HG02870 (cell line): ENCODE data around the gene TMSB4X.
"Not testable (repeated sequence)": the region's sequence is repeated elsewhere in the genome, so short reads cannot be mapped to it uniquely, and the experiment has no call there.

ENCODE experiments used
- ATAC-seq: cut with Tn5 transposase; IDR thresholded peaks from one replicate; pipeline ENCODE4 v1.9.1; 2021; ENCODE audit warnings: mild to moderate bottlenecking, moderate library complexity; ENCODE audit not compliant: unreplicated experiment

TMSB4X gene

GRCh38 chrX:12974796-12975669, at the start of gene TMSB4X:
Gene TMSB4X (plus strand): TSS chrX:12975110.
- ATAC-seq = peak; percentile 36

- ATAC-seq = no peak
Measured at GRCh38 chrX:12929701-12930100, 45.2 kb upstream of the TMSB4X start.

GRCh38 chrX:12930150-12930549, 44.8 kb upstream of the TMSB4X start:
- ATAC-seq = no peak

DNA sequence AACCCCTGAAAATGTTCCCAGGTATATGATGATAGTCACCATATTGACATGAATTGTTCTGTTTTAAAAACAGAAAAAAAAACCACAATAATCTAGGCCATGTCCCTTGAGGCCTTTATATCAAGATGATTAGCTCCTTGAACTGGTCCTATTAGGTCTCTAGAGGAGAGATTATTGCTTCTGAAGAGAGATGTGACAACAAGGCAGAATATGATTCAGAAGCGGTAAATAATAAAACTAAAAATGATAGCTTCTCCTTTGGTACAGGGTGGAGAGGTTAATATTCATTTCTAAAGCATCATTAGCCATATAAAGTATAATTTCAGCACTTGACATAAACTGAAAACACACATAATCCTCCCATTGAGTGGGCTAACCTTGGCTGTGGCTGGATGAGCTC, 42.7 kb upstream of the TMSB4X start:
- no peak for ATAC-seq

GRCh38 chrX:12934850-12935249, 40.1 kb upstream of the TMSB4X start:
- no peak for ATAC-seq

DNA sequence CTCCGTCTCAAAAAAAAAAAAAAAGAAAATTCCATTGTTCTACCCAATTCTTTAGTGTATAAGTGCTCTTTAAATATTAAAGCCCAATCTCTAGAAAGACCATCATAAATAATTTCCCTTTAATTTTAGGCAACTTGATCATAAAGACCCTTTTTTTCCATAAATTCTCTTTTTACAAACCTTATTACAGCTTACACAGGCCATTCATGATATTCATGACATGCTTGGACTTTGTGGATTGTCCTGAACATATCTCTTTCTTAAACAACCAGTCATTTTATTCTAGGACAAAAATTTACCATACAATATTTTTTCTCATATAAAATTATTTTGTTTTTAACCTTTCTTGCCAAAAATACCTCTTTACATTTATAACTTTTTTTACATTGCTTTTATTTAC, 38.0 kb upstream of the TMSB4X start:
- ATAC-seq = no peak

DNA sequence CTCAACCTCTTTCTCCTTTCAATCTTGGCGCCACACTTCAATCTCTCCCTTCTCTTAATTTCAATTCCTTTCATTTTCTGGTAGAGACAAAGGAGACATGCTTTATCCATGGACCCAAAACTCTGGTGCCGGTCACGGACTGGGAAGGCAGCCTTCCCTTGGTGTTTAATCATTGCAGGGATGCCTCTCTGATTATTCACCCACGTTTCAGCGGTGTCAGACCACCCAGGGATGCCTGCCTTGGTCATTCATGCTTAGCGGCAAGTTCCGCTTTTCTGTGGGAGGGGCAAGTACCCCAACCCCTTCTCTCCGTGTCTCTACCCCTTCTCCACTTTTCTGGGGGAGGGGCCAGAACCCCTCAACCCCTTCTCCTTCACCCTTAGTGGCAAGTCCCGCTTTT, 34.4 kb upstream of the TMSB4X start:
- ATAC-seq = not testable (repeated sequence)

GRCh38 chrX:12943592-12943991, 31.3 kb upstream of the TMSB4X start:
- not testable (repeated sequence) for ATAC-seq

DNA sequence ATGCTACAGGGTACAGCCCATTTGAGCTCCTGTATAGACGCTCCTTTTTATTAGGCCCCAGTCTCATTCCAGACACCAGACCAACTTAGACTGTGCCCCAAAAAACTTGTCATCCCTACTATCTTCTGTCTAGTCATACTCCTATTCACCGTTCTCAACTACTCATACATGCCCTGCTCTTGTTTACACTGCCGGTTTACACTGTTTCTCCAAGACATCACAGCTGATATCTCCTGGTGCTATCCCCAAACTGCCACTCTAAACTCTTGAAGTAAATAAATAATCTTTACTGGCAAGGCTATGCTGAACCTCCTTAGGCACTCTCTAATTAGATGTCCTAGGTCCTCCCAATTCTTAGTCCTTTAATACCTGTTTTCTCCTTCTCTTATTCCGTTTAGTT, 30.5 kb upstream of the TMSB4X start:
- ATAC-seq = not testable (repeated sequence)

GRCh38 chrX:12945494-12945893, 29.4 kb upstream of the TMSB4X start:
- no peak for ATAC-seq

GRCh38 chrX:12946406-12946805, 28.5 kb upstream of the TMSB4X start:
- ATAC-seq = no peak

GRCh38 chrX:12946838-12947544, 27.9 kb upstream of the TMSB4X start:
- ATAC-seq = no peak

GRCh38 chrX:12947545-12948235, 27.2 kb upstream of the TMSB4X start:
- ATAC-seq = no peak

- no peak for ATAC-seq
Measured at GRCh38 chrX:12948495-12948894, 26.4 kb upstream of the TMSB4X start.

DNA sequence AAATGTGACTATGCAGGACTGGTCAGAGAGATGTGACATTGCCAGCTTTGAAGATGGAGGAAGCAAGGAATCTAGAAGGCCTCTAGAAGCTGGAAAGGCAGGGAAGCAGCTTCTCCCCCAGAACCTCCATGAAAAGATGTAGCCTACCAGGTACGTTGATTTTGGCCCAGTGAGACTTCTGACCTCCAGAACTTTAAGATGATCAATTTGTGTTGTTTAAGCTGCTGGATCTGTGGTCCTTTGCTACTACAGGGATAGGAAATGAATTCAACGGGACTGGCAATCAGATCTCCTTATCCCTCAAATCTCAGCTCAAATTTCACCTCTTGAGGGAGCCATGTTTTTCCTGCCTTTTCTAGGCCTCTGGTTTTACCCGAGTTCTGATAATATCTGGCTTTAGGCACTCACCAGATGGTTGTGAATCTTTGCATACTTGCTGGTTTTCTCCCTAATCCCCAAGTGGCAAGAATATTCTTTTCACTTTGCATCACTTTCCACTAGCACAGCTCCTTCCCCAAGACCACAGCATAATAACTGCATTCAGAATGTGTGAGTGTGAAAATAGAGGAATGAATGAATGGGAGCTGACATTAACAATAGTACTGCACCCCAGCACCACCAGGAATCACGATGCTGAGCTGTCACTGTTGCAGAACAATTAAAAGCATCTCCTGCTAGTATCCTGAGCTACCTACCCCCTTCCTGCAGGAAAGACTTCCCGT, 25.5 kb upstream of the TMSB4X start:
- ATAC-seq = no peak

DNA sequence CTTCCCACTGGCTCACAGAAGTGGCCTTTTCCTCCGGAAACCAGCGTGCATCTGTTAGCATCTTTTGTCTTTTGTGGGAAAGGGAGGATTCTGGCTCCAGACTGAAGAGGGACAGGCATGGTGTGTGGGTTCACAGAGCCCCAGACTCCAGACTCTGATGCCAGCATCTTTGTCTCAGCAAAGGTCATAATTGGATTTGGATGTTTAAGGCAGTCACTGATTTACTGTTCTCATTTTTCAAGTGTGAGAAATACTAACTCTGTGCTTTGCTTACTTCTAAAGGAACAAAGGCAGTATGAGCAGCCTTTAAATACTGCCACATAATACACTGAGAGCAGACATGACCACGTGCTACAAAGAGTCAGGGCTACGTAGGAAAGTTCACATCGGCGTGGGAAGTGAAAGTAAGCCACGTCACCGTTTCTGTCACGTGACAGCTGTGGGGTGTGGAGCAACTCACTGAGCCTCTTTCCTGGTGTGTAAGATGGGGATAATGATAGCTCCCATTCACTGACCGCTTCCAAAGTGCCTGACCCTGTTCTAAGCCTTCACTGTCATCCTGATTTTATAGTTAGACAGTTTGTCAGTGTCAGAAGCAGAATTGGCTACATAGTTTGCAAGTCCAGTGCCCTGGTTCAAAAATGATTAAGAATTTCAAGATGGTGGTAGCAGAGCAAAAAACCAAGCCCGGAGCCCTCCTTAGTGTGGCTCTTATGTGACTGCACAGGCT, 24.8 kb upstream of the TMSB4X start:
- ATAC-seq = peak; percentile 59

DNA sequence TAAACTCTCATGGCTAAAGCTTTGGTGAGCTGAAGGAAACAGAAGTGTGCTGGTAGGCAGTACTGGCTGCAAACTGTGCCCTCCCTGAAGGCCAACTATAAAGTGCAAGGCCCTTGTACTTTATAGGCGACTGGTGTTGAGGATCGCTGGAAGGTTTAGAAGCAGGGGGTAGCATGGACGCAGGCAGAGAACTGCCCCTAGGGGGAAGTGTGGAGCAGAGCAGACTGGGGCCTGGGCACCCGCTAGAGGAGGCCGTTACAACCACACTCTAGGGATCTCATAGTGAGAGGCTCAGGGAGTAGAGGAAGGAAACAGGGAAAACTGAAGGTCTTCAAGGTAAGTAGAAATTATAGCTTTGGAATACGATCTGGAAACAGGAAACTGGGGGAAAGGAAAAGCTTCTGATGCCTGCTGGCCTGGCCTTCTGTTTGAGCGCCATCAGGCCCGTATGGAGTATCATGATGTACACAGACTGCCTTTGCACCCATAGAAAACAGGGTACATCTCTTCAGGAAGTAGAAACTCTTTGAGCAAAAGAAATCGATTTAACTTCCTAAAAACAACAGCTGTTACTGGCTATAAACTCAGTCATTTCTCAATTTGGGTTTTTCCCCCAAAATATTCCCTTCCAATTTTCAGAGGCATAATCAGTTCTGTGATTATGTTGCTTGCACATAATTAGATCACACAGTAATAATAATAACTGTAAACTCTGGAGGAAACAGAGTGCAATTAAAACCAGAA, 23.9 kb upstream of the TMSB4X start:
- ATAC-seq = peak; percentile 35

DNA sequence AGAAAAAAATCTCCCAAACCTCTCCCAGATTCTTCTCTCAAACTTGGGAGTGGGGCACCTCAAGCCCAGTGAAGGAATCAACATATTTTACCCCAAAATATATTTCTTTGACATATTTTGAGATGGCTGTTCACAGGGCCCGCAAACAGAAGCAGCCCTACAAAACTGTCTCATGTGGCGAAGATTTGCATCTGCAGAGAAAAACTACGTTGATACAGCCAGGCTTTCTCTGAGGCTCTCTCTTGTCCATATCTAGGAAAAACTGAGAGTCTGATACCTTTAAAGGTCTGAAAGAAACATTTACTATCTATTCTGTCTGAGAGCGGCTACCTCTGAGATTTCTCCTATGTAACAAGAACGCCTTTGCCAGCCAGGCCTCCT, 23.3 kb upstream of the TMSB4X start:
- no peak for ATAC-seq

- ATAC-seq = no peak
Measured at GRCh38 chrX:12953420-12953819, 21.5 kb upstream of the TMSB4X start.

DNA sequence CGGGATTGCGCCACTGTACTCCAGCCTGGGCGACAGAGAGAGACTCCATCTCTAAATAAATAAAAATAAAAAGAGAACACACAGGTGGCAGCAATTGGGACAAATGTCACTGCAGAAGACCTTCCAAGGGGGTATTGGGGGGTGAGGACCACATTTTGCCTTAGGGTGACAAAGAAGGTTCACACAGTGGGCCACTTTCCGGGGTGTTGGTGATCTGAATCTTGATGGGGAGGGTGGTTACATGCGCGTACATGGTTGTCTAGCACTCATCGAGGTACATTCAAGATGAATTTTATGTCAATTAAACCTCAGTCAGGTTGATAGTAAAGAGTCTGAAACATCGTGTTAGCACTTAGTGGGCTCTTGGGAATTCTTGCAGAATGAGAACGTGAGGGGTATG, 20.5 kb upstream of the TMSB4X start:
- no peak for ATAC-seq
